Measurements from ENCODE around the gene FCER1A. TPM values are rescaled to one million over a fixed set of nuclear protein-coding genes. Genes with fewer than 3 reads are reported as not detected.
"Not testable (repeated sequence)": the region's sequence is repeated elsewhere in the genome, so short reads cannot be mapped to it uniquely, and the experiment has no call there.

The FCER1A gene
- polyA plus RNA-seq, 4 donors, result 0.27 to 0.81 (median 0.37) TPM

DNA sequence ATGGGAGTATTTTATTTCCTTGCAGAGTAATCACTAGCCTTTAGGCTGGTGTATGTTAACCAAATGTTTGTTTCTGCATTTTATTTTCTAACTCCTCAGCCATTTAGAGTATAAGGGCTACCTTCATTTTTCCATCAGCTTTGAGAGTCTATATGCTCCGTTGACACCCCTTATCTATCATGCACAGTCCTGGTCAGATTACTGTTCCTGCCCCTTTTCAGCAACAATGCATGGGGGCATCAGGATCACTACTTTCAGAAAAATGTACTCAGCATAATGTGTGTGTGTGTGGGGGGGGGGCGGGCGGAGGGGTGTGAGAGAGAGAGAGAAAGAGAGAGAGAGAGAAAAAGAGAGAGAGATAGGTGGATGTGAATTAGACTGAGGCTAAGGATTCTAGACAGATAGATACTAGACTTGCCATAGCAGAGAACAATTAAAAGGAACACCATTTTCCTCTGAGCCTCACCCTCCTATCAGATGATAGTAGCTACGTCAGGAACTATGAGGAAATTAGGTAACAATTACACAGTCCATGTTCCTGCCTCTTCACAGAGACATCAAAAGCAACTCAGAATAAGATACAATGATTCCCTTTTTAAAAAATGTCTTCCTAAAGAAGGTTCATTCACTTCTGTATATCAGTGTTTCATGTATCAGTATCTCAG lies 40.8 kb downstream of the FCER1A start:
- DNase-seq (ENCODE audit: low read depth in 4 of 4, low spot score in 2 of 4), result no peak

DNA sequence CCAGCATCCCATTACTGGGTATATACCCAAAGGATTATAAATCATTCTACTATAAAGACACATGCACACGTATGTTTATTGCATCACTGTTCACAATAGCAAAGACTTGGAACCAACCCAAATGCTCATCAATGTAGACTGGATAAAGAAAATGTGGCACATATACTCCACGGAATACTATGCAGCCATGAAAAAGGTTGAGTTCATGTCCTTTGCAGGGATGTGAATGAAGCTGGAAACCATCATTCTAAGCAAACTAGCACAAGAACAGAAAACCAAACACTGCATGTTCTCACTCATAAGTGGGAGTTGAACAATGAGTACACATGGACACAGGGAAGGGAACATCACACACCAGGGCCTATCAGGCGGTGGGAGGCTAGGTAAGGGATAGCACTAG lies 47.2 kb downstream of the FCER1A start:
- DNase-seq (ENCODE audit: low read depth in 4 of 4, low spot score in 2 of 4), result not testable (repeated sequence)

DNA sequence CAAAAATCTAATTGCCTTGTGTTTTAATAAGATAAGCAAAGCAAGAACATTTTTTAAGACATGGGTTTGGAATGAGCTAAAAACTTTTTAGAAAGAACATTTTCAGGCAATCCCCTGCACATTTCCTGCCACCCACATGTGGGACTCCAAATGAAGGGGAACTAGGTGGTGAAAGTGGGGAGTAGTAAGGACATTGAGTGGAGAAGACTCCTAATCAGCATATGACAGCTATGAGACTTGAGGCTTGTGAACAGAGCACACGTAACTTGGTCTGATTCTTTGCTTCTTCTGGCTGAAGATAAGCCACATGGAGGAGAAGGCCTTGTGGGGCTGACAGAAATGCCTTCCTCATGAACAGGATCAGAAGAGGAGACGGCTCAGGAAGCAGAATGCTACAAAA lies 50.3 kb downstream of the FCER1A start:
- no peak for DNase-seq (ENCODE audit: low read depth in 4 of 4, low spot score in 2 of 4)

Other genes with a start within 250 kb of the FCER1A start
- gene AIM2, start 225.6 kb upstream of the FCER1A start, polyA plus RNA-seq (ENCODE audit: insufficient read length in 4 of 4), result under 1 TPM in 3 of 4 donors, not detected in 1; 0.17 to 0.45 (median 0.24) TPM
- gene CADM3, start 130.7 kb upstream of the FCER1A start, polyA plus RNA-seq (ENCODE audit: insufficient read length in 4 of 4), result under 1 TPM; 0.04 to 0.57 (median 0.09) TPM
- gene ACKR1, start 97.5 kb upstream of the FCER1A start, polyA plus RNA-seq (ENCODE audit: insufficient read length in 4 of 4), result 1 to 10 TPM in 1 of 4 donors, under 1 TPM in 2, not detected in 1; 0.29 to 1.2 (median 0.51) TPM
- not detected for gene OR10J4, start 129.9 kb downstream of the FCER1A start, polyA plus RNA-seq (ENCODE audit: insufficient read length in 4 of 4)
- gene OR10J1, start 137.4 kb downstream of the FCER1A start, polyA plus RNA-seq (ENCODE audit: insufficient read length in 4 of 4), result under 1 TPM in 3 of 4 donors, not detected in 1; 0.03 to 0.06 (median 0.05) TPM
- gene OR10J5, start 233.7 kb downstream of the FCER1A start, polyA plus RNA-seq (ENCODE audit: insufficient read length in 4 of 4), result not detected

Measured in left renal cortex interstitium (tissue), 4 donors.